ENCODE measurements around the gene ESRRA. TPM values are rescaled to one million over a fixed set of nuclear protein-coding genes. Genes with fewer than 3 reads are reported as not detected.

Gene ESRRA
- total and polyA plus RNA-seq, 2 of the 13 experiments (the other 11 are each of a cell fraction or from before 2014, with no cell fraction given), result 18.1 to 36.3 TPM

DNA sequence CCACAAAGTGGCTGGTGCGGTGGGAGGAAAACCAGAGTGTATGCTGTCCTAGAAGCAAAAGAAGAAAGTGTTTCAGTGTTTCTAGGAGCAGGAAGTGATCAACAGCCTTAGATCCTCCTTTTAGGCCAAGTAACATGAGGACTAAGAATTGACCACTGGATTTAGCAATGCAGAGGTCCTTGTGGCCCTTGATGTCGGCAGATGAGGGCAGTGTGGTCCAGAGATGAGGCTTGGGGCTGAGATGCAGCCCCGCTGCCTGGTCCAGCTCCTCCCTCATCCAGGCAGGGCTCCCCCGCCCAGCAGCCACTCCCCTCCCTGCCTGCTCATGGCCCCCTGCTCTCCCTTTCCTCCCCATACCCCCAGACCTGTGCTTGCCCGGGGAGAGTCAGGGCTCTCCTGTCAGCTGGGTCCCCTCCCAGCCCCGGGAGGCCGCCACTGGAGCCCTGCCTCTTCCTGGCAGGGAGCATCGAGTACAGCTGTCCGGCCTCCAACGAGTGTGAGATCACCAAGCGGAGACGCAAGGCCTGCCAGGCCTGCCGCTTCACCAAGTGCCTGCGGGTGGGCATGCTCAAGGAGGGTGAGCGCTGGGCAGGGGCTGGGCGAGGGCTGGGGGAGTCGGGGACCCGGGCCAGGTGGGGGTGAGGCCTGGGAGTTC, 8.3 kb downstream of the ESRRA start:
- Histone ChIP-seq H2AFZ (ENCODE audit: low read length) (no peak overlapping the region), H3K27me3 (ENCODE audit: control insufficient read depth in 1 of 2, insufficient read depth in 2 of 2, low read length in 2 of 2) (no peaks in the 10 kb centered on the region; a peak in 1 of 5 replicates), H3K4me3 (replicated peaks in 1 of 3; ENCODE audit: insufficient read depth in 1 of 3, low read depth in 2 of 3, low read length in 3 of 3) (no peak overlapping the region), H3K27ac (ENCODE audit: extremely low read length, insufficient read depth, low read length) (no peak overlapping the region), H3K9me3 (ENCODE audit: low read length) (no peaks in the 10 kb centered on the region), H3K9ac (ENCODE audit: insufficient read depth, low read depth, low read length) (no peak overlapping the region), H3K4me1 (ENCODE audit: insufficient read depth, low read length) (peaks cover 32% of the 10 kb centered on the region), H3K79me2 (ENCODE audit: insufficient read depth, low read length) (peaks cover 12% of the 10 kb centered on the region), H4K20me1 (ENCODE audit: insufficient read depth, low read length) (no peaks in the 10 kb centered on the region), H3K36me3 (replicated peaks in 1 of 2; ENCODE audit: control insufficient read depth in 1 of 2, insufficient read depth in 2 of 2, low read length in 2 of 2) (peaks cover 0 to 18% of the 10 kb centered on the region in 2 experiments; a peak in 2 of 5 replicates), H3K4me2 (ENCODE audit: low read depth, low read length) (no peak overlapping the region)
- intact Hi-C loops (cut with micrococcal nuclease; ENCODE audit: unreplicated experiment) (no loop called here), in situ Hi-C loops (cut with HindIII; ENCODE audit: extremely low pct_ligation_motif_present, low pct_unique_long_range_greater_than_20kb) (no loop called here)
- WGBS (ENCODE audit: low lambda C conversion rate), result 96% methylated on average over 17 of the region's 18 CpGs
- FAIRE-seq (no peak), DNase-seq (ENCODE audit: low spot score) (no peak), ATAC-seq (no peak)
- POLR2A ChIA-PET, result no interaction called here
- CTCF ChIA-PET (ENCODE audit: low intra/inter-chr PET ratio, low total read pairs), result no interaction called here
- TF ChIP-seq ETV6 (CRISPR knock-in tag; conservative IDR thresholded peaks at IDR 0.05) (no peak), RBFOX2 (IDR thresholded peaks at IDR 0.05; ENCODE audit: low read depth, low read length) (peak; percentile 63), AGO2 (optimal IDR thresholded peaks at IDR 0.05; ENCODE audit: low read depth, low read length) (peak; percentile 83), ZMAT3 (CRISPR knock-in tag; conservative IDR thresholded peaks at IDR 0.05) (no peak), ZNF660 (CRISPR knock-in tag; IDR thresholded peaks at IDR 0.05; ENCODE audit: borderline replicate concordance, low read depth) (no peak), MED13 (CRISPR knock-in tag; IDR thresholded peaks at IDR 0.05) (no peak), ZNF136 (CRISPR knock-in tag; IDR thresholded peaks at IDR 0.05; ENCODE audit: low read depth) (no peak)
- TF ChIP-seq, protein P1, sequence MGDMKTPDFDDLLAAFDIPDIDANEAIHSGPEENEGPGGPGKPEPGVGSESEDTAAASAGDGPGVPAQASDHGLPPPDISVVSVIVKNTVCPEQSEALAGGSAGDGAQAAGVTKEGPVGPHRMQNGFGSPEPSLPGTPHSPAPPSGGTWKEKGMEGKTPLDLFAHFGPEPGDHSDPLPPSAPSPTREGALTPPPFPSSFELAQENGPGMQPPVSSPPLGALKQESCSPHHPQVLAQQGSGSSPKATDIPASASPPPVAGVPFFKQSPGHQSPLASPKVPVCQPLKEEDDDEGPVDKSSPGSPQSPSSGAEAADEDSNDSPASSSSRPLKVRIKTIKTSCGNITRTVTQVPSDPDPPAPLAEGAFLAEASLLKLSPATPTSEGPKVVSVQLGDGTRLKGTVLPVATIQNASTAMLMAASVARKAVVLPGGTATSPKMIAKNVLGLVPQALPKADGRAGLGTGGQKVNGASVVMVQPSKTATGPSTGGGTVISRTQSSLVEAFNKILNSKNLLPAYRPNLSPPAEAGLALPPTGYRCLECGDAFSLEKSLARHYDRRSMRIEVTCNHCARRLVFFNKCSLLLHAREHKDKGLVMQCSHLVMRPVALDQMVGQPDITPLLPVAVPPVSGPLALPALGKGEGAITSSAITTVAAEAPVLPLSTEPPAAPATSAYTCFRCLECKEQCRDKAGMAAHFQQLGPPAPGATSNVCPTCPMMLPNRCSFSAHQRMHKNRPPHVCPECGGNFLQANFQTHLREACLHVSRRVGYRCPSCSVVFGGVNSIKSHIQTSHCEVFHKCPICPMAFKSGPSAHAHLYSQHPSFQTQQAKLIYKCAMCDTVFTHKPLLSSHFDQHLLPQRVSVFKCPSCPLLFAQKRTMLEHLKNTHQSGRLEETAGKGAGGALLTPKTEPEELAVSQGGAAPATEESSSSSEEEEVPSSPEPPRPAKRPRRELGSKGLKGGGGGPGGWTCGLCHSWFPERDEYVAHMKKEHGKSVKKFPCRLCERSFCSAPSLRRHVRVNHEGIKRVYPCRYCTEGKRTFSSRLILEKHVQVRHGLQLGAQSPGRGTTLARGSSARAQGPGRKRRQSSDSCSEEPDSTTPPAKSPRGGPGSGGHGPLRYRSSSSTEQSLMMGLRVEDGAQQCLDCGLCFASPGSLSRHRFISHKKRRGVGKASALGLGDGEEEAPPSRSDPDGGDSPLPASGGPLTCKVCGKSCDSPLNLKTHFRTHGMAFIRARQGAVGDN (CRISPR knock-in tag; IDR thresholded peaks at IDR 0.05), result no peak
- TF ChIP-seq, protein P2, sequence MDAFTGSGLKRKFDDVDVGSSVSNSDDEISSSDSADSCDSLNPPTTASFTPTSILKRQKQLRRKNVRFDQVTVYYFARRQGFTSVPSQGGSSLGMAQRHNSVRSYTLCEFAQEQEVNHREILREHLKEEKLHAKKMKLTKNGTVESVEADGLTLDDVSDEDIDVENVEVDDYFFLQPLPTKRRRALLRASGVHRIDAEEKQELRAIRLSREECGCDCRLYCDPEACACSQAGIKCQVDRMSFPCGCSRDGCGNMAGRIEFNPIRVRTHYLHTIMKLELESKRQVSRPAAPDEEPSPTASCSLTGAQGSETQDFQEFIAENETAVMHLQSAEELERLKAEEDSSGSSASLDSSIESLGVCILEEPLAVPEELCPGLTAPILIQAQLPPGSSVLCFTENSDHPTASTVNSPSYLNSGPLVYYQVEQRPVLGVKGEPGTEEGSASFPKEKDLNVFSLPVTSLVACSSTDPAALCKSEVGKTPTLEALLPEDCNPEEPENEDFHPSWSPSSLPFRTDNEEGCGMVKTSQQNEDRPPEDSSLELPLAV (CRISPR knock-in tag; conservative IDR thresholded peaks at IDR 0.05; ENCODE audit: low read depth), result no peak
- TF ChIP-seq, protein P3, sequence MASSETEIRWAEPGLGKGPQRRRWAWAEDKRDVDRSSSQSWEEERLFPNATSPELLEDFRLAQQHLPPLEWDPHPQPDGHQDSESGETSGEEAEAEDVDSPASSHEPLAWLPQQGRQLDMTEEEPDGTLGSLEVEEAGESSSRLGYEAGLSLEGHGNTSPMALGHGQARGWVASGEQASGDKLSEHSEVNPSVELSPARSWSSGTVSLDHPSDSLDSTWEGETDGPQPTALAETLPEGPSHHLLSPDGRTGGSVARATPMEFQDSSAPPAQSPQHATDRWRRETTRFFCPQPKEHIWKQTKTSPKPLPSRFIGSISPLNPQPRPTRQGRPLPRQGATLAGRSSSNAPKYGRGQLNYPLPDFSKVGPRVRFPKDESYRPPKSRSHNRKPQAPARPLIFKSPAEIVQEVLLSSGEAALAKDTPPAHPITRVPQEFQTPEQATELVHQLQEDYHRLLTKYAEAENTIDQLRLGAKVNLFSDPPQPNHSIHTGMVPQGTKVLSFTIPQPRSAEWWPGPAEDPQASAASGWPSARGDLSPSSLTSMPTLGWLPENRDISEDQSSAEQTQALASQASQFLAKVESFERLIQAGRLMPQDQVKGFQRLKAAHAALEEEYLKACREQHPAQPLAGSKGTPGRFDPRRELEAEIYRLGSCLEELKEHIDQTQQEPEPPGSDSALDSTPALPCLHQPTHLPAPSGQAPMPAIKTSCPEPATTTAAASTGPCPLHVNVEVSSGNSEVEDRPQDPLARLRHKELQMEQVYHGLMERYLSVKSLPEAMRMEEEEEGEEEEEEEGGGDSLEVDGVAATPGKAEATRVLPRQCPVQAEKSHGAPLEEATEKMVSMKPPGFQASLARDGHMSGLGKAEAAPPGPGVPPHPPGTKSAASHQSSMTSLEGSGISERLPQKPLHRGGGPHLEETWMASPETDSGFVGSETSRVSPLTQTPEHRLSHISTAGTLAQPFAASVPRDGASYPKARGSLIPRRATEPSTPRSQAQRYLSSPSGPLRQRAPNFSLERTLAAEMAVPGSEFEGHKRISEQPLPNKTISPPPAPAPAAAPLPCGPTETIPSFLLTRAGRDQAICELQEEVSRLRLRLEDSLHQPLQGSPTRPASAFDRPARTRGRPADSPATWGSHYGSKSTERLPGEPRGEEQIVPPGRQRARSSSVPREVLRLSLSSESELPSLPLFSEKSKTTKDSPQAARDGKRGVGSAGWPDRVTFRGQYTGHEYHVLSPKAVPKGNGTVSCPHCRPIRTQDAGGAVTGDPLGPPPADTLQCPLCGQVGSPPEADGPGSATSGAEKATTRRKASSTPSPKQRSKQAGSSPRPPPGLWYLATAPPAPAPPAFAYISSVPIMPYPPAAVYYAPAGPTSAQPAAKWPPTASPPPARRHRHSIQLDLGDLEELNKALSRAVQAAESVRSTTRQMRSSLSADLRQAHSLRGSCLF (CRISPR knock-in tag; IDR thresholded peaks at IDR 0.05; ENCODE audit: borderline replicate concordance), result no peak
- BruUV-seq (replicated peaks), result no TSS peak
